A375 (cell line): ENCODE measurements around the gene DSG4. TPM values are rescaled to one million over a fixed set of nuclear protein-coding genes. Genes with fewer than 3 reads are reported as not detected.

Source experiments
- small RNA-seq: library from RNA; depleted of rRNA; stranded (forward); fragments of <200 nt; gene quantifications from one replicate; pipeline ENCODE3, GENCODE V24; 2014
- total RNA-seq: library from RNA; depleted of rRNA; stranded (reverse); fragments of >200 nt; shearing (Covaris generic); gene quantifications from 2 replicates; pipeline ENCODE4 v1.2.3, GENCODE V29; 2014; rRNA removed

The DSG4 gene, protein sequence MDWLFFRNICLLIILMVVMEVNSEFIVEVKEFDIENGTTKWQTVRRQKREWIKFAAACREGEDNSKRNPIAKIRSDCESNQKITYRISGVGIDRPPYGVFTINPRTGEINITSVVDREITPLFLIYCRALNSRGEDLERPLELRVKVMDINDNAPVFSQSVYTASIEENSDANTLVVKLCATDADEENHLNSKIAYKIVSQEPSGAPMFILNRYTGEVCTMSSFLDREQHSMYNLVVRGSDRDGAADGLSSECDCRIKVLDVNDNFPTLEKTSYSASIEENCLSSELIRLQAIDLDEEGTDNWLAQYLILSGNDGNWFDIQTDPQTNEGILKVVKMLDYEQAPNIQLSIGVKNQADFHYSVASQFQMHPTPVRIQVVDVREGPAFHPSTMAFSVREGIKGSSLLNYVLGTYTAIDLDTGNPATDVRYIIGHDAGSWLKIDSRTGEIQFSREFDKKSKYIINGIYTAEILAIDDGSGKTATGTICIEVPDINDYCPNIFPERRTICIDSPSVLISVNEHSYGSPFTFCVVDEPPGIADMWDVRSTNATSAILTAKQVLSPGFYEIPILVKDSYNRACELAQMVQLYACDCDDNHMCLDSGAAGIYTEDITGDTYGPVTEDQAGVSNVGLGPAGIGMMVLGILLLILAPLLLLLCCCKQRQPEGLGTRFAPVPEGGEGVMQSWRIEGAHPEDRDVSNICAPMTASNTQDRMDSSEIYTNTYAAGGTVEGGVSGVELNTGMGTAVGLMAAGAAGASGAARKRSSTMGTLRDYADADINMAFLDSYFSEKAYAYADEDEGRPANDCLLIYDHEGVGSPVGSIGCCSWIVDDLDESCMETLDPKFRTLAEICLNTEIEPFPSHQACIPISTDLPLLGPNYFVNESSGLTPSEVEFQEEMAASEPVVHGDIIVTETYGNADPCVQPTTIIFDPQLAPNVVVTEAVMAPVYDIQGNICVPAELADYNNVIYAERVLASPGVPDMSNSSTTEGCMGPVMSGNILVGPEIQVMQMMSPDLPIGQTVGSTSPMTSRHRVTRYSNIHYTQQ
- total RNA-seq, result not detected in 2 replicates

DNA sequence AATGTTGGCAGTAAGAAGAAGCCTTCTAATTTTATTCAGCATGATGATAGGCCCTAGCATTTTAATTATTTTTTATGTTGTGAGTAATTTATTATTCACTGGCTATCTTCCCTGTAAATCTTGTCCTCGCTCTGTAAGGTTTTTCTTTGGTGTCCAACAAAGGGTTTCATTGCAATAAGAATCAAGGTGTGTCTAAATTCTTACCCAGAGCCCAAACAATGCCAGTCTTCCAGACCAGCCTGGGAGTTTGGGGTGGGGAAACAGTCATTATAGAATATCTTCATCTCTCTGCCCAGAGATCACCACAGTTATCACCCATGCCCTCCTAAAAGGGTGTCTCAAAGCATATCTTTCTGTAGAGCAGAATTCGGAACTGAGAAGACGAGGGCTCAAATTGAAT, at the start of gene DSG4:
TSS of gene DSG4 (plus strand) at position 301 of the 400 bp plus-strand sequence. CDS start 135 bp downstream, outside the sequence.

DNA sequence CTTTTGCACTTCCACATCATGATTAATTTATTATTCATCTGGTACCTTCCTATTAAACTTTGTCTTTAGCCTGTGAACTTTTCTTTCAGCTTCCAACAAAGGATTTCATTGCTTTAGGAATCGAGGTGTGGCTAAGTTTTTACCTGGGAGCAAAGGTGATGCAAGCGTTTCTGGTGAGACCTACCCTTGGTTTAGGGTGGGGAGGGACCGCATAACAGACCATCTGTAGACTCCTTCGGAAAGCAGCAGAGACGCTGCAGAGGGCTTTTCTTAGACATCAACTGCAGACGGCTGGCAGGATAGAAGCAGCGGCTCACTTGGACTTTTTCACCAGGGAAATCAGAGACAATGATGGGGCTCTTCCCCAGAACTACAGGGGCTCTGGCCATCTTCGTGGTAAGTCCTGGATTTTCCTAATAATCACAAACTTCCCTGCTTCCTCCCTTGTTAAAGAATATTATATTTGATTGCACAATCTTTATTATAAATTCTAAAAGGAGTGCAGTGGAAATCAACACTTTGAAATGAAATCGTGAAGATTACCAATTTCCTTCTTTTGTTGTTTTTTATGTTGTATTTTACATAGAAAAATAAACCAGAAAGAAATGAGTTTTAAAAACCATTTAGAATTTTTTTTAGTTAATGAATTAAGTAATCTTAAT, 71.1 kb downstream of the DSG4 start, which contains the start of gene DSG3:
TSS of gene DSG3 (plus strand) at position 212 of the 662 bp plus-strand sequence. CDS start at position 349, 137 bp downstream.

Small RNAs within 50 kb of the gene (small RNA-seq; reads per million reads assigned to genes)
- not detected for gene RF00019
- not detected for gene RNU6-167P

Other genes with a start within 250 kb of the DSG4 start
- not detected in 2 replicates for gene DSC1, start 213.9 kb upstream of the DSG4 start, total RNA-seq
- not detected in 2 replicates for gene DSG1, start 58.6 kb upstream of the DSG4 start, total RNA-seq
- gene DSG3, start 71.0 kb downstream of the DSG4 start, total RNA-seq, result not detected in 2 replicates
- gene DSG2, start 121.4 kb downstream of the DSG4 start, total RNA-seq, result 10.6 and 12.3 TPM in 2 replicates
- gene TTR, start 215.1 kb downstream of the DSG4 start, total RNA-seq, result not detected in 2 replicates